Activated CD4-positive, alpha-beta T cell treated with anti-CD3 and anti-CD28 coated beads for 4 hours (primary cell): ENCODE measurements around the gene SLCO1A2.

ENCODE experiments used
- DNase-seq, 2 donors: peaks; one replicate each; pipeline ENCODE4 v3.0.0-alpha.2; 2020

Gene SLCO1A2

GRCh38 chr12:21328578-21328977 lies 6.1 kb downstream of the SLCO1A2 start:
- no peak for DNase-seq

- DNase-seq, result no peak
Observed at GRCh38 chr12:21324551-21324950, 10.2 kb downstream of the SLCO1A2 start.

- DNase-seq, result no peak
Observed at GRCh38 chr12:21323736-21324135, 11.0 kb downstream of the SLCO1A2 start.

GRCh38 chr12:21308785-21309184 lies 25.9 kb downstream of the SLCO1A2 start:
- DNase-seq, result no peak

- DNase-seq, result no peak
Observed at GRCh38 chr12:21305661-21306060, 29.1 kb downstream of the SLCO1A2 start.

GRCh38 chr12:21300632-21301031 lies 34.1 kb downstream of the SLCO1A2 start:
- DNase-seq, result no peak

- DNase-seq, result no peak
Observed at GRCh38 chr12:21296751-21297406, 37.8 kb downstream of the SLCO1A2 start.

GRCh38 chr12:21296348-21296747 lies 38.4 kb downstream of the SLCO1A2 start:
- DNase-seq, result no peak

- DNase-seq, result no peak
Observed at GRCh38 chr12:21294176-21294575, 40.5 kb downstream of the SLCO1A2 start.

- DNase-seq, result no peak
Observed at GRCh38 chr12:21292111-21292510, 42.6 kb downstream of the SLCO1A2 start.

- DNase-seq, result no peak
Observed at GRCh38 chr12:21289698-21290097, 45.0 kb downstream of the SLCO1A2 start.

- no peak for DNase-seq
Observed at GRCh38 chr12:21276826-21277225, 57.9 kb downstream of the SLCO1A2 start.

- DNase-seq, result no peak
Observed at GRCh38 chr12:21265932-21266331, 68.8 kb downstream of the SLCO1A2 start.

GRCh38 chr12:21264232-21264631 lies 70.5 kb downstream of the SLCO1A2 start:
- no peak for DNase-seq

- DNase-seq, result no peak
Observed at GRCh38 chr12:21257172-21257571, 77.5 kb downstream of the SLCO1A2 start.

- DNase-seq, result no peak
Observed at GRCh38 chr12:21252070-21252469, 82.6 kb downstream of the SLCO1A2 start.

- no peak for DNase-seq
Observed at GRCh38 chr12:21248679-21249078, 86.0 kb downstream of the SLCO1A2 start.

GRCh38 chr12:21239866-21240265 lies 94.9 kb downstream of the SLCO1A2 start:
- no peak for DNase-seq

- no peak for DNase-seq
Observed at GRCh38 chr12:21234395-21234794, 100.3 kb downstream of the SLCO1A2 start.

GRCh38 chr12:21223930-21224329 lies 110.8 kb downstream of the SLCO1A2 start:
- DNase-seq, result no peak

- DNase-seq, result no peak
Observed at GRCh38 chr12:21221778-21222177, 112.9 kb downstream of the SLCO1A2 start.

GRCh38 chr12:21221072-21221471 lies 113.6 kb downstream of the SLCO1A2 start:
- DNase-seq, result no peak

- no peak for DNase-seq
Observed at GRCh38 chr12:21220266-21220665, 114.5 kb downstream of the SLCO1A2 start.

- DNase-seq, result no peak
Observed at GRCh38 chr12:21219206-21219605, 115.5 kb downstream of the SLCO1A2 start.
